ENCODE results near the gene BCLAF1. TPM values are rescaled to one million over a fixed set of nuclear protein-coding genes. Genes with fewer than 3 reads are reported as not detected.

Gene BCLAF1
- total RNA-seq, 1 donor, result 181 TPM

DNA sequence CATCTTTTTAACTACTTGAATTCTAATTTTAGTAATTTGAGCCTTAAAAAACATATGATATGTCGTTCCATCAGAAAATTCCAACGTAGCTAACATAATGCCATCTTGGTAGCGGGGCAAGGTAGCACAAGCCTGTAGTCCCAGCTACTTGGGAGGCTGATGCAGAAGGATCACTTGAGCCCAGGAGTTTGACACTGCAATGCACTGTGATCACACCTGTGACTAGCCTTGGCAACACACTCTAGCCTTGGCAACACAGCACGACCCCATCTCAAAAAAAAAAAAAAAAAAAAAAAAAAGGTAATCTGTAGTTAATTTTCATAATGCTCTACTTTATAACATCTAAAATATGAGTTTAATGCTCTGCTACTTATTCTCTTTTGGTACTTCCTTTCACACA lies 6.7 kb downstream of the BCLAF1 start:
- no peak for DNase-seq (ENCODE audit: low read depth)
- TF ChIP-seq, protein P1, sequence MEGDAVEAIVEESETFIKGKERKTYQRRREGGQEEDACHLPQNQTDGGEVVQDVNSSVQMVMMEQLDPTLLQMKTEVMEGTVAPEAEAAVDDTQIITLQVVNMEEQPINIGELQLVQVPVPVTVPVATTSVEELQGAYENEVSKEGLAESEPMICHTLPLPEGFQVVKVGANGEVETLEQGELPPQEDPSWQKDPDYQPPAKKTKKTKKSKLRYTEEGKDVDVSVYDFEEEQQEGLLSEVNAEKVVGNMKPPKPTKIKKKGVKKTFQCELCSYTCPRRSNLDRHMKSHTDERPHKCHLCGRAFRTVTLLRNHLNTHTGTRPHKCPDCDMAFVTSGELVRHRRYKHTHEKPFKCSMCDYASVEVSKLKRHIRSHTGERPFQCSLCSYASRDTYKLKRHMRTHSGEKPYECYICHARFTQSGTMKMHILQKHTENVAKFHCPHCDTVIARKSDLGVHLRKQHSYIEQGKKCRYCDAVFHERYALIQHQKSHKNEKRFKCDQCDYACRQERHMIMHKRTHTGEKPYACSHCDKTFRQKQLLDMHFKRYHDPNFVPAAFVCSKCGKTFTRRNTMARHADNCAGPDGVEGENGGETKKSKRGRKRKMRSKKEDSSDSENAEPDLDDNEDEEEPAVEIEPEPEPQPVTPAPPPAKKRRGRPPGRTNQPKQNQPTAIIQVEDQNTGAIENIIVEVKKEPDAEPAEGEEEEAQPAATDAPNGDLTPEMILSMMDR (IDR thresholded peaks at IDR 0.05; ENCODE audit: insufficient read depth, low read length), result no peak
- H3K4me3 ChIP-seq (ENCODE audit: low read depth, low read length), result no peak overlapping the region

- DNase-seq (ENCODE audit: low read depth), result no peak
- TF ChIP-seq, protein P1 (IDR thresholded peaks at IDR 0.05; ENCODE audit: insufficient read depth, low read length), result no peak
- no peak overlapping the region for H3K4me3 ChIP-seq (ENCODE audit: low read depth, low read length)
Measured at GRCh38 chr6:136280032-136280609, 9.5 kb downstream of the BCLAF1 start.

DNA sequence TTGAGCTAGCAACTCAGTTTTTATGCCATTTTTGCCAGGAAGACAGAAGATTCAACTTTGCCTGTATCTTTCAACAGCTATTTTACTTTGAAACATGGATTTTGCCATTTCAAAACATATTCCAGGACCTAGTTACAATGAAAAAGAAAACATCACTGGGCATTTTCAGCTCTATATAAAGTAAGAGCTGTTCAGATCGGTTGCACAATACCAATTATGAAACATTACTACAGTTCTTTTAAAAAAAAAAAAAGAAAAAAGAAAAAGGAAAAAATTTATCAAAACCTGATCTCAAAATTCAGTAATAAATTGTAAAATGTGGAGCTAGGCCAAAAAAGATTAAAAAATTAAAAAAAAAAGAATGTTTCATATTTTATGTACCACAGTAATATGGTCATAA lies 15.6 kb downstream of the BCLAF1 start:
- DNase-seq (ENCODE audit: low read depth), result no peak
- H3K4me3 ChIP-seq (ENCODE audit: low read depth, low read length), result no peak overlapping the region
- TF ChIP-seq, protein P1 (IDR thresholded peaks at IDR 0.05; ENCODE audit: insufficient read depth, low read length), result no peak

- no peak overlapping the region for H3K4me3 ChIP-seq (ENCODE audit: low read depth, low read length)
- no peak for DNase-seq (ENCODE audit: low read depth)
- TF ChIP-seq, protein P1 (IDR thresholded peaks at IDR 0.05; ENCODE audit: insufficient read depth, low read length), result no peak
Measured at GRCh38 chr6:136265101-136265500, 24.5 kb downstream of the BCLAF1 start.

GRCh38 chr6:136262940-136263339 lies 26.7 kb downstream of the BCLAF1 start:
- TF ChIP-seq, protein P1 (IDR thresholded peaks at IDR 0.05; ENCODE audit: insufficient read depth, low read length), result no peak
- H3K4me3 ChIP-seq (ENCODE audit: low read depth, low read length), result no peak overlapping the region
- no peak for DNase-seq (ENCODE audit: low read depth)

DNA sequence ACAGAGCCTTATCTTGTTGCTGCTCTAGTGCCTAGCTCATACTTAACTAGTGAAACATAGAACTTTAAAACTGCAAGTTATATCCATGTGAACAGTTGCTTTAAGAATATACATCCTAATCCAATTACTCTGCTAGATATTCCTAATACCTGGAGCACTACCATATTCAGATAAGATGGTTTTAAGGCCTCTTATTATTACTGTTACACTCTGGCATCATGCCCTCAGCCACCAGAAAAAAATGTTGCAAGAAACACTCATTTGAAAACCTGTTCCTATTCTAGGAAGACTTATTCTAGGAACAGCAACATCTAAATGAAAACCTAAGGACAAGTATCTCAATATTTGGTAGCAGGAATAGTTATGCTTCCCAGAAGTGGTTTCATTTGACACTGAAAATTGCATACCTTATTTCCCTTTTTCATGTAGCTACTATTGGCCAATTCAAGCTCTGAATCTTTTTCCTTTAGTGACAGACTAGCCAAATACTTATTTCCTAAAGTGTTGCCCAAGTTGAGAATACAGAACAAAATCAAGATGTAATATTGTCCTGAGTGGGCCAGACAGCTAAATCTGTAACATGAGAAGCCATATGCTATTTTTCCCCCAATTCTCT lies 34.7 kb downstream of the BCLAF1 start:
- TF ChIP-seq, protein P1 (IDR thresholded peaks at IDR 0.05; ENCODE audit: insufficient read depth, low read length), result no peak
- DNase-seq (ENCODE audit: low read depth), result no peak
- no peak overlapping the region for H3K4me3 ChIP-seq (ENCODE audit: low read depth, low read length)

- H3K4me3 ChIP-seq (ENCODE audit: low read depth, low read length), result no peak overlapping the region
- DNase-seq (ENCODE audit: low read depth), result no peak
- TF ChIP-seq, protein P1 (IDR thresholded peaks at IDR 0.05; ENCODE audit: insufficient read depth, low read length), result no peak
Measured at GRCh38 chr6:136253734-136254133, 35.9 kb downstream of the BCLAF1 start.

All from fibroblast of the aortic adventitia (primary cell).